SK-N-SH treated with all-trans-retinoic acid at 6 μM for 48 hours (cell line): Measurements from ENCODE around the gene PTPRT.

ENCODE experiments used
- ATAC-seq: fragments of 200-7000 bp; cut with Tn5 transposase; 3 replicates; pipeline ENCODE4 v1.9.1; 2020; ENCODE audit warnings: mild to moderate bottlenecking, moderate library complexity
- ARNTL ChIP-seq: fragments of 450-650 bp; formaldehyde crosslinking; IDR thresholded peaks from 2 replicates; pipeline ENCODE4 v1.5.0; 2020; ENCODE audit warnings: low read depth, mild to moderate bottlenecking, moderate library complexity, borderline replicate concordance
- BACH2 ChIP-seq: fragments of 250-450 bp; sonication (Bioruptor Pico); IDR thresholded peaks from 2 replicates; pipeline ENCODE4 v1.9.0; 2021; ENCODE audit warnings: mild to moderate bottlenecking, borderline replicate concordance
- CSDC2 ChIP-seq: fragments of 250-450 bp; sonication (Bioruptor Pico); IDR thresholded peaks from 2 replicates; pipeline ENCODE4 v1.5.0; 2020; ENCODE audit warnings: mild to moderate bottlenecking, moderate library complexity
- ESRRG ChIP-seq: fragments of 250-450 bp; sonication (Bioruptor Pico); IDR thresholded peaks from 2 replicates; pipeline ENCODE4 v1.6.1; 2021; ENCODE audit warnings: mild to moderate bottlenecking
- GLIS3 ChIP-seq: fragments of 250-450 bp; sonication (Bioruptor Pico); IDR thresholded peaks from 2 replicates; pipeline ENCODE4 v1.5.0; 2020; ENCODE audit warnings: mild to moderate bottlenecking, moderate library complexity
- ISL1 ChIP-seq: fragments of 250-450 bp; sonication (Bioruptor Pico); IDR thresholded peaks from 2 replicates; pipeline ENCODE4 v2.1.2; 2022; ENCODE audit warnings: mild to moderate bottlenecking, moderate library complexity
- OSR1 ChIP-seq: fragments of 250-450 bp; sonication (Bioruptor Pico); IDR thresholded peaks from 2 replicates; pipeline ENCODE4 v1.8.0; 2022; ENCODE audit warnings: moderate library complexity, mild to moderate bottlenecking, inconsistent platforms
- PPARA ChIP-seq: fragments of 250-450 bp; sonication (Bioruptor Pico); IDR thresholded peaks from 2 replicates; pipeline ENCODE4 v1.5.0; 2020; ENCODE audit warnings: mild to moderate bottlenecking, borderline replicate concordance
- RARB ChIP-seq: fragments of 250-450 bp; sonication (Bioruptor Pico); IDR thresholded peaks from 2 replicates; pipeline ENCODE4 v1.8.0; 2021; ENCODE audit warnings: mild to moderate bottlenecking, moderate library complexity
- SNAI2 ChIP-seq: fragments of 250-450 bp; sonication (Bioruptor Pico); IDR thresholded peaks from 2 replicates; pipeline ENCODE4 v1.5.0; 2020; ENCODE audit warnings: mild to moderate bottlenecking, moderate library complexity
- TCF4 ChIP-seq: fragments of 250-450 bp; sonication (Bioruptor Pico); IDR thresholded peaks from 2 replicates; pipeline ENCODE4 v1.8.0; 2021; ENCODE audit warnings: mild to moderate bottlenecking, moderate library complexity, borderline replicate concordance
- TOX ChIP-seq: fragments of 250-450 bp; sonication (Bioruptor Pico); IDR thresholded peaks from 2 replicates; pipeline ENCODE4 v1.8.0; 2021; ENCODE audit warnings: mild to moderate bottlenecking, moderate library complexity, borderline replicate concordance
- ZC3H10 ChIP-seq: fragments of 250-450 bp; sonication (Bioruptor Pico); IDR thresholded peaks from 2 replicates; pipeline ENCODE4 v1.5.1; 2021; ENCODE audit warnings: mild to moderate bottlenecking, moderate library complexity
- ZFP30 ChIP-seq: fragments of 450-650 bp; formaldehyde crosslinking; IDR thresholded peaks from 2 replicates; pipeline ENCODE4 v1.5.0; 2022; ENCODE audit warnings: mild to moderate bottlenecking, moderate library complexity
- ZNF565 ChIP-seq: fragments of 450-650 bp; formaldehyde crosslinking; conservative IDR thresholded peaks from 2 replicates; pipeline ENCODE4 v1.5.0; 2020; ENCODE audit warnings: low read depth, mild to moderate bottlenecking, moderate library complexity
- ZNF70 ChIP-seq: fragments of 450-650 bp; formaldehyde crosslinking; IDR thresholded peaks from 2 replicates; pipeline ENCODE4 v1.5.0; 2020; ENCODE audit warnings: mild to moderate bottlenecking, moderate library complexity
- ZNF8 ChIP-seq: fragments of 450-650 bp; formaldehyde crosslinking; IDR thresholded peaks from 2 replicates; pipeline ENCODE4 v1.5.0; 2020; ENCODE audit warnings: mild to moderate bottlenecking, moderate library complexity
- TF ChIP-seq, protein P1 (sequence below): fragments of 250-450 bp; sonication (Bioruptor Pico); IDR thresholded peaks from 2 replicates; pipeline ENCODE4 v1.8.0; 2021; ENCODE audit warnings: low read depth, mild to moderate bottlenecking, moderate library complexity, borderline replicate concordance
- TF ChIP-seq, protein P2 (sequence below): fragments of 250-450 bp; sonication (Bioruptor Pico); IDR thresholded peaks from 2 replicates; pipeline ENCODE4 v1.5.1; 2020; ENCODE audit warnings: low read depth, mild to moderate bottlenecking, moderate library complexity
- TF ChIP-seq, protein P3 (sequence below): fragments of 250-450 bp; sonication (Bioruptor Pico); IDR thresholded peaks from 2 replicates; pipeline ENCODE4 v1.5.0; 2020; ENCODE audit warnings: mild to moderate bottlenecking, moderate library complexity
- TF ChIP-seq, protein P4 (sequence below): fragments of 250-450 bp; sonication (Bioruptor Pico); IDR thresholded peaks from 2 replicates; pipeline ENCODE4 v1.5.1; 2021; ENCODE audit warnings: mild to moderate bottlenecking, moderate library complexity
- TF ChIP-seq, protein P5 (sequence below): fragments of 250-450 bp; sonication (Bioruptor Pico); IDR thresholded peaks from 2 replicates; pipeline ENCODE4 v1.8.0; 2020; ENCODE audit warnings: mild to moderate bottlenecking, moderate library complexity, borderline replicate concordance

The PTPRT gene

DNA sequence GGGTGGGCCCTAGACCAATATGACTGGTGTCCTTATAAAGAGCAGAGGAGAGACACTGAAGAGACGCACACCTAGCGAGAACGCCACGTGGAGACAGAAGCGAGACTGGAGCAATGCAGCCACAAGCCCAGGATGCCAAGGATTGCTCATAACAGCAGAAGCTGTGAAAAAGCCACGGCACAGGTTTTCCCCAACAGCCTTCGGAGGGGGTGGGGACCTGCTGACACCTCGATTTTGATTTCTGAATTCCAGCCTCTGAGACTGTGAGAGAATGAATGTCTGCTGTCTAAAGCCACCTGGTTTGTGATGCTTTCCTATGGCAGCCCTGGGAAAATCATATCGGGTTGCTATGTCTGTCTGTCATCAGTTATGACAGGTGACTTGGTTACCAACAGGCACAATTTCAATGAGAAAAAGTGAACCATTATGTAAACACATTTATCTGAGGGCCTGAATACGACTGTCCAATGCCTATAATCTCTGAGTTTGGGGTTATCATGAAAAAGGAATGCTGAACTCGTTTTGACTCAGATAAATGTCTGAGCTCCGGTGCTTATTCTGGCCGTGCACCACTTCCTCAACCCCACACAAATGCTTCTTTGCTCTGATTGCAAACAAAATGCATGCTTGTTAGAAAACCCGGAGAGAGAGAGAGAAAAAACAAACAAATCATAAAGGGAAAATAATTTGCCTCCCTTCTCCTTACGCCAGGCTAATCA lies 769.7 kb downstream of the PTPRT start:
- TF ChIP-seq, protein P1, sequence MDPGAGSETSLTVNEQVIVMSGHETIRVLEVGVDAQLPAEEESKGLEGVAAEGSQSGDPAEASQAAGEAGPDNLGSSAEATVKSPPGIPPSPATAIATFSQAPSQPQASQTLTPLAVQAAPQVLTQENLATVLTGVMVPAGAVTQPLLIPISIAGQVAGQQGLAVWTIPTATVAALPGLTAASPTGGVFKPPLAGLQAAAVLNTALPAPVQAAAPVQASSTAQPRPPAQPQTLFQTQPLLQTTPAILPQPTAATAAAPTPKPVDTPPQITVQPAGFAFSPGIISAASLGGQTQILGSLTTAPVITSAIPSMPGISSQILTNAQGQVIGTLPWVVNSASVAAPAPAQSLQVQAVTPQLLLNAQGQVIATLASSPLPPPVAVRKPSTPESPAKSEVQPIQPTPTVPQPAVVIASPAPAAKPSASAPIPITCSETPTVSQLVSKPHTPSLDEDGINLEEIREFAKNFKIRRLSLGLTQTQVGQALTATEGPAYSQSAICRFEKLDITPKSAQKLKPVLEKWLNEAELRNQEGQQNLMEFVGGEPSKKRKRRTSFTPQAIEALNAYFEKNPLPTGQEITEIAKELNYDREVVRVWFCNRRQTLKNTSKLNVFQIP (CRISPR knock-in tag), result no peak
- no peak for TF ChIP-seq CSDC2 (CRISPR knock-in tag)
- no peak for TF ChIP-seq TOX (CRISPR knock-in tag)
- no peak for TF ChIP-seq BACH2
- TF ChIP-seq, protein P2, sequence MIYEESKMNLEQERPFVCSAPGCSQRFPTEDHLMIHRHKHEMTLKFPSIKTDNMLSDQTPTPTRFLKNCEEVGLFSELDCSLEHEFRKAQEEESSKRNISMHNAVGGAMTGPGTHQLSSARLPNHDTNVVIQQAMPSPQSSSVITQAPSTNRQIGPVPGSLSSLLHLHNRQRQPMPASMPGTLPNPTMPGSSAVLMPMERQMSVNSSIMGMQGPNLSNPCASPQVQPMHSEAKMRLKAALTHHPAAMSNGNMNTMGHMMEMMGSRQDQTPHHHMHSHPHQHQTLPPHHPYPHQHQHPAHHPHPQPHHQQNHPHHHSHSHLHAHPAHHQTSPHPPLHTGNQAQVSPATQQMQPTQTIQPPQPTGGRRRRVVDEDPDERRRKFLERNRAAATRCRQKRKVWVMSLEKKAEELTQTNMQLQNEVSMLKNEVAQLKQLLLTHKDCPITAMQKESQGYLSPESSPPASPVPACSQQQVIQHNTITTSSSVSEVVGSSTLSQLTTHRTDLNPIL (CRISPR knock-in tag), result no peak
- TF ChIP-seq, protein P3, sequence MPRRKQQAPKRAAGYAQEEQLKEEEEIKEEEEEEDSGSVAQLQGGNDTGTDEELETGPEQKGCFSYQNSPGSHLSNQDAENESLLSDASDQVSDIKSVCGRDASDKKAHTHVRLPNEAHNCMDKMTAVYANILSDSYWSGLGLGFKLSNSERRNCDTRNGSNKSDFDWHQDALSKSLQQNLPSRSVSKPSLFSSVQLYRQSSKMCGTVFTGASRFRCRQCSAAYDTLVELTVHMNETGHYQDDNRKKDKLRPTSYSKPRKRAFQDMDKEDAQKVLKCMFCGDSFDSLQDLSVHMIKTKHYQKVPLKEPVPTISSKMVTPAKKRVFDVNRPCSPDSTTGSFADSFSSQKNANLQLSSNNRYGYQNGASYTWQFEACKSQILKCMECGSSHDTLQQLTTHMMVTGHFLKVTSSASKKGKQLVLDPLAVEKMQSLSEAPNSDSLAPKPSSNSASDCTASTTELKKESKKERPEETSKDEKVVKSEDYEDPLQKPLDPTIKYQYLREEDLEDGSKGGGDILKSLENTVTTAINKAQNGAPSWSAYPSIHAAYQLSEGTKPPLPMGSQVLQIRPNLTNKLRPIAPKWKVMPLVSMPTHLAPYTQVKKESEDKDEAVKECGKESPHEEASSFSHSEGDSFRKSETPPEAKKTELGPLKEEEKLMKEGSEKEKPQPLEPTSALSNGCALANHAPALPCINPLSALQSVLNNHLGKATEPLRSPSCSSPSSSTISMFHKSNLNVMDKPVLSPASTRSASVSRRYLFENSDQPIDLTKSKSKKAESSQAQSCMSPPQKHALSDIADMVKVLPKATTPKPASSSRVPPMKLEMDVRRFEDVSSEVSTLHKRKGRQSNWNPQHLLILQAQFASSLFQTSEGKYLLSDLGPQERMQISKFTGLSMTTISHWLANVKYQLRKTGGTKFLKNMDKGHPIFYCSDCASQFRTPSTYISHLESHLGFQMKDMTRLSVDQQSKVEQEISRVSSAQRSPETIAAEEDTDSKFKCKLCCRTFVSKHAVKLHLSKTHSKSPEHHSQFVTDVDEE (CRISPR knock-in tag), result no peak
- TF ChIP-seq SNAI2 (CRISPR knock-in tag), result no peak
- TF ChIP-seq ZNF565 (CRISPR knock-in tag), result no peak
- TF ChIP-seq, protein P4, sequence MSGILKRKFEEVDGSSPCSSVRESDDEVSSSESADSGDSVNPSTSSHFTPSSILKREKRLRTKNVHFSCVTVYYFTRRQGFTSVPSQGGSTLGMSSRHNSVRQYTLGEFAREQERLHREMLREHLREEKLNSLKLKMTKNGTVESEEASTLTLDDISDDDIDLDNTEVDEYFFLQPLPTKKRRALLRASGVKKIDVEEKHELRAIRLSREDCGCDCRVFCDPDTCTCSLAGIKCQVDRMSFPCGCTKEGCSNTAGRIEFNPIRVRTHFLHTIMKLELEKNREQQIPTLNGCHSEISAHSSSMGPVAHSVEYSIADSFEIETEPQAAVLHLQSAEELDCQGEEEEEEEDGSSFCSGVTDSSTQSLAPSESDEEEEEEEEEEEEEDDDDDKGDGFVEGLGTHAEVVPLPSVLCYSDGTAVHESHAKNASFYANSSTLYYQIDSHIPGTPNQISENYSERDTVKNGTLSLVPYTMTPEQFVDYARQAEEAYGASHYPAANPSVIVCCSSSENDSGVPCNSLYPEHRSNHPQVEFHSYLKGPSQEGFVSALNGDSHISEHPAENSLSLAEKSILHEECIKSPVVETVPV, result no peak
- no peak for TF ChIP-seq TCF4 (CRISPR knock-in tag)
- TF ChIP-seq PPARA (CRISPR knock-in tag), result no peak
- TF ChIP-seq ZNF8 (CRISPR knock-in tag), result no peak
- no peak for TF ChIP-seq GLIS3
- TF ChIP-seq ZC3H10 (CRISPR knock-in tag), result no peak
- TF ChIP-seq, all 23 proteins: peak for 0
- ATAC-seq, result no peak

DNA sequence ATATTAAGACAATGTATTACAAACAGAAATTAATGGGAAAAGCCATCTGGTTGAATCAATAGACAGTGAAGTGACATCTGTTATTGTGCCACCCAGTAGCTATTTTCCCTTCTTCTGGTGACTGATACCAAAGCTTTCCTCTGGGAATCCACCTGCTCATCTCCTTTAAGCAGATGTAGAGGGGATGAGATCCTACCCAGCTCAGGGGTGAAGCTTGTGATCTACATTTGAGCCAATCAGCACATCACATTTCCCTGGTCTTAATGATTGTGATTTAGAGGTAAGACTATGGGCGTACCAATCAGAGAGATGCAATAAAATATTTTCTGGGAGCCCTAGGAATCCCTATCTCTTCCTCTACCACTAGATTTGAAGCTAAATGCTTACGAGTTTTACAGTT lies 782.9 kb downstream of the PTPRT start:
- TF ChIP-seq, protein P2 (CRISPR knock-in tag), result no peak
- TF ChIP-seq OSR1 (CRISPR knock-in tag) (no peak), ZNF70 (CRISPR knock-in tag) (no peak), PPARA (CRISPR knock-in tag) (no peak), ZC3H10 (CRISPR knock-in tag) (no peak), SNAI2 (CRISPR knock-in tag) (no peak), TOX (CRISPR knock-in tag) (no peak), GLIS3 (no peak), RARB (CRISPR knock-in tag) (no peak), ESRRG (no peak), ZFP30 (CRISPR knock-in tag) (no peak), ISL1 (no peak), BACH2 (no peak), ZNF565 (CRISPR knock-in tag) (no peak), CSDC2 (CRISPR knock-in tag) (no peak), ARNTL (CRISPR knock-in tag) (no peak)
- TF ChIP-seq, protein P1 (CRISPR knock-in tag), result no peak
- TF ChIP-seq, protein P5, sequence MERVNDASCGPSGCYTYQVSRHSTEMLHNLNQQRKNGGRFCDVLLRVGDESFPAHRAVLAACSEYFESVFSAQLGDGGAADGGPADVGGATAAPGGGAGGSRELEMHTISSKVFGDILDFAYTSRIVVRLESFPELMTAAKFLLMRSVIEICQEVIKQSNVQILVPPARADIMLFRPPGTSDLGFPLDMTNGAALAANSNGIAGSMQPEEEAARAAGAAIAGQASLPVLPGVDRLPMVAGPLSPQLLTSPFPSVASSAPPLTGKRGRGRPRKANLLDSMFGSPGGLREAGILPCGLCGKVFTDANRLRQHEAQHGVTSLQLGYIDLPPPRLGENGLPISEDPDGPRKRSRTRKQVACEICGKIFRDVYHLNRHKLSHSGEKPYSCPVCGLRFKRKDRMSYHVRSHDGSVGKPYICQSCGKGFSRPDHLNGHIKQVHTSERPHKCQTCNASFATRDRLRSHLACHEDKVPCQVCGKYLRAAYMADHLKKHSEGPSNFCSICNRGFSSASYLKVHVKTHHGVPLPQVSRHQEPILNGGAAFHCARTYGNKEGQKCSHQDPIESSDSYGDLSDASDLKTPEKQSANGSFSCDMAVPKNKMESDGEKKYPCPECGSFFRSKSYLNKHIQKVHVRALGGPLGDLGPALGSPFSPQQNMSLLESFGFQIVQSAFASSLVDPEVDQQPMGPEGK (CRISPR knock-in tag), result no peak
- TF ChIP-seq, protein P3 (CRISPR knock-in tag), result no peak
- TF ChIP-seq, all 23 proteins: peak for 0
- ATAC-seq, result no peak
